Fibroblast of skin of left biceps (primary cell): Measurements from ENCODE around the gene DCLK1.
A peak's percentile ranks its signal among the peaks of the same experiment; 100 is the strongest.

Source experiments
- DNase-seq, 2 experiments: peaks; one replicate each; pipeline ENCODE4 v3.0.0-alpha.2; 2013; ENCODE audit warnings: low read depth in 2 of 2

DCLK1 gene

DNA sequence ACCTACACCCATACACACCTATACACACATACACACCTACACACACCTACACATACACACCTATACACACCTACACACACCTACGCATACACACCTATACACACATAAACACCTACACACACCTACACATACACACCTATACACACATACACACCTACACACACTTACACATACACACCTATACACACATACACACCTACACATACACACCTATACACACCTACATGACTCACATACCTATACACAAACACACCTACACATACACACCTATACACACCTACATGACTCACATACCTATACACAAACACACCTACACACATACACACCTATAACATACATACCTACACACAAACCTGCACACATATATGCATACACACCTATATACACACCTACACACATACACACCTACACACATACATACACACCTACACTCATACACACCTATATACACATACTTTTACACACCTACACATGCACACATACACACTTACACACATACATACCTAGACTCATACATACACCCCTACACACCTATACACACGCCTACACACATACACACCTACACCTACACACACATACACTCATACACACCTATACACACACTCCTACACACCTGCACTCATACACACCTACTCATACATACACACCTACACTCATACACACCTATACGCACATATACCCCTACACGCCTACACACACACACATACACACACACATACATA is 368.0 kb downstream of the DCLK1 start:
- no peak for DNase-seq

DNA sequence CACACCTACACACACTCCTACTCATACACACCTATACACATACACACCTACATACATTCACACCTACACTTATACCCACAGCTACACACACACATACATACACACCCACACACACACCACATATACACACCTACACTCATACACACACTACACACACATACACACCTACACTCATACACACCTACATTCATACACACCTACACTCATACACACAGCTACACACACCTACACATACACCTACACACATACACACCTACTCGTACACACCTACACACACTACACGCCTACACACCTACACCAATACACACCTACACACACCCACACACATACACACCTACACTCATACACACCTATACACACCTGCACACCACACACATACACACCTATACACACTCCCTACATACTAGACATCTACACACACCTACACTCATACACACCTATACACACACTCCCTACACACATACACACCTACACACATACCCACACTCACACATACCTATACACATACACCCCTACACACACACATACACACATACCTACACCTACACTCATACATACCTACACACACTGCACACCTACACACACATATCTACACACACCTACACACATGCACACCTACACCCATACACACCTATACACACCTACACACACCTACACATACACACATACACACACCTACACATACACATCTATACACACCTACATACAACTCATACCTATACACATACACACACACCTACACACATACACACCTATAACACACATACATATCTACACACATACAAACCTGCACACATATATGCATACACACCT is 369.5 kb downstream of the DCLK1 start:
- no peak for DNase-seq

DNA sequence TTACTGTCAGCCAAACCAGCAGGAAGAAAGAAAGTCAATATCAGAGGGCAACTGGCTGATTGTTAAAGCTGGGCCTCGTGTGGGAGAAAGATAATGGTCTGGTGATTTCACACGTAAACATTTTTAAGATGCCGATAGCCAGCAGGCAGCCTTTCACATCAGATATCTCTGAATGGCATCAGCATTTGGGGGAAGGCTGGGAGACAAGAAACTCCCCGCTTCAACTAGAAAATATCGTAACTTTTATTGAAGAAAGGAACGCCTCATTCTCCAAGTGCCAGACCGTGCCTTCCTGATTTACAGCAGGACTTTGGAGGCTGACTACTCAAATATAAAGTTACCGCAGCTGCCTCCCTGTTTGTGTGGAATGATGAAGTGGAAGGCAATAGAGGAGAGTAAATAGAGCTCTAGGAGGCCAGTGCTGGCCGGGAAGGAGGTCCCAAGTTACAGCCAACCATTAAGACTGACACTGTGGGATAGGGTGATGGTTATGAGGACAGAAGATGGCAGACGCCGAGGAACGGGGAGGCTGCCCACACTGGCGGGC is 370.4 kb downstream of the DCLK1 start:
- no peak for DNase-seq

DNA sequence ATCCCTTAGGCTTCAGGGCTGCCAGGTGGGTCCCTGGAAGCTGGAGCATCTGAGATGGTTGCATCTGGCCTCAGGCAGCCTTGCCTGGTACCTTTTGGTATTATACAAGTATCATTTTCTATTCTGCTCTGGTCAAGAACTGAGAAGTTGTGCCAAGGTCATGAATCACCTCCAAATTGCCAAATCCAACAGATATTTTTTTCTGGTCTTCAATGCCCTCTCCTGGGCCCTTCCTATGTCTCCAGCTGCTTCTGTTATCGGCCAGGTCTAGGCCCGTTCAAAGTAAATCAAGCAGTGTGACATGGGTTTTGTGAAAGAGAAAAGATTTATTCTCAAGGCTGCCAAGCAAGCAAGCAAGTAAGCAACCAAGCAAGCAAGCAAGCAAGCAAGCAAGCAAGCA is 383.6 kb downstream of the DCLK1 start:
- DNase-seq: no peak

DNA sequence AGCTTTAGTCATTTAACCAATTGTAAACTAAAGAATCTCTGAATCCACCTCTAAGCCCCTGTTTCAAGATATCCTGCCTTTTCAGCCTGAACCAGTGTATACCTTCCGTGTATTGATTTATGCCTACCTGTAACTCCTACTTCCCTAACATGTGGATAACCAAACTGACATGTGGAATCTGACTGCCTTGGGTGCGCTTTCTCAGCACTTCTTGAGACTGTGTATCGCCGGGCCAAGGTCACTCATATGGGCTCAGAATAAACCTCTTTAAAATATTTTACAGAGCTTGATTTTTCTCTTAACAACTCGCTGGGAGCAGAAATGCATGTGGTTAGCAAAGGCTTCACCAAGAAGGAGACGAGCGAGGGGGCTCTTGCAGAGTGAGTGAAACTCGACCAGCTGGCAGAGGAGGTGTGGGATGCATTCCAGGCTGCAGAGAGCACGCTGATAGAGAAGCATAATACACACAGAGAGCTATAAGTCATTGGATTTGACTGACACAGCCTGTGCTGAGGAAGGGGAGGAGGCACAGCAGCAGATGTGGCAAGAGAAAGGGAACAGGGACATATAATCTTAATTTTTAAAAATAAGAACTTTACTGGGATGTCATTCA is 386.5 kb downstream of the DCLK1 start:
- peak in 1 of 2 experiments; percentile 26 for DNase-seq

DNA sequence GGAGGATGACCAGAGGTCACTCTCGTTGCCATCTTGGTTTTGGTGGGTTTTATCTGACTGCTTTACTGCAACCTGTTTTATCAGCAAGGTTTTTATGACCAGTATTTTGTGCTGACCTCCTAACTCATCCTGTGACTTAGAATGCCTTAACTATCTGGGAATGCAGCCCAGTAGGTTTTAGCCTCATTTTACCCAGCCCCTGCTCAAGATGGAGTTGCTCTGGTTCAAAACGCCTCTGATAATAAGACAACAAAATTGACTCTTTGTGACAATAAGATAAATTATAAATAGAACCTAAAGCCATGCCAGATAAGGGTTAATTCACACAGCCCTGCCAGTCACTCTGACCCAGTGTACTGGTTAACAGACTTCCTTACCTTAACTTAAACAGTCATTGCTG is 387.0 kb downstream of the DCLK1 start:
- DNase-seq: no peak

DNA sequence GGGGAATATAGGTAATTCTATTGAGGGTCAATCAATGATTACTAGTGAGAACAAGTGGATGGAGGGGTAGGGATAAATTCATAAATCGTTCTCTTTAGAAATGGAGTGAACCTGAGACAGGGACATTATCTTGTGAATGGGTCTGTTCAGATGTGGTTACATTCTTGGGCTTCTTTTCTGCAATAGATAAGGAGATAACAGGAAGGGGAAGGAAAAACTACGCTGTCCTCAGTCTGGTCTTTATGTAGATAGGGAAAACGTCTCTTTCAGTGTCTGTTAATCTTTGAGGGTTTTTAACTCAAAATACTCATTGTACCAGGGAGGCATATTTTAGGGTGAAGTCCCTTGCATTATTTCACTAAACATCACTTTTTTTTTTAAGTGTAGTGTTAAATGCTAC is 388.0 kb downstream of the DCLK1 start:
- no peak for DNase-seq

DNA sequence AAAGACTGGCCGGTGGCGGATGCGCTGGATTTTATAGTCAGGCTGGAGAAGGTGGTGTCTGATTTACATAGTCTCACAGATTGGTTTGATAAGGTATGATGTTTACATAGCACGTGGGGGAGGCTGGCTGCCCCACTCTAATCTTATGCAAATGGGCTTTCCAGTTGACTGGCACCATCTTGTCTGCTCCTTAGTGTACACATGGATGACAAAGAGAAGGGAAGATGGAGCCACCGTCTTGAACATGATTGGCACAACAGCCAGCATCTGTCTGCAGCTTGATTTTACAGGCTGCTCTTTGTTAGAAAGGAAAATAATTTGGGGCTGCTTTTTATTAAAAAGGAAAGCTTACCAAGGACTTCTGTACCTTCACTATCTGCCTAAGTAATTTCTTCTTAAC is 389.5 kb downstream of the DCLK1 start:
- no peak for DNase-seq

DNA sequence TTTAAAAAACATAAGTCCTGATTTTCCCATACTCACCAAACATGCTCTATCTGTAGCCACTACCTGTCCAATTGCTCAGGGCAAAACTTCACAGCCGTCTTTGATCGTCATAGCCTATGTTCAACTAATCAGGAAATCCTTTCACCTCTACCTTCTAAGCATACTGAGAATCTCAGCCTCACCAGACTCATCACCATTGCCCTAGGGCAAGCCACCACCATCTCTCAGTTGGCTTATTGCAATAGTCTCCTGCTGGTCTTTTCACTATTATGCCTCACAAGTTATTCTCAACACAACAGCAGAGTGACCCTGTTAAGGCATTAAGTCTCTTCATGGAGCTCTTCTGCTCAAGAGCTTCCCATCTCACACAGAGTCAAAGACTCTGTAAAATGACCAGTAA is 394.3 kb downstream of the DCLK1 start:
- DNase-seq: no peak

DNA sequence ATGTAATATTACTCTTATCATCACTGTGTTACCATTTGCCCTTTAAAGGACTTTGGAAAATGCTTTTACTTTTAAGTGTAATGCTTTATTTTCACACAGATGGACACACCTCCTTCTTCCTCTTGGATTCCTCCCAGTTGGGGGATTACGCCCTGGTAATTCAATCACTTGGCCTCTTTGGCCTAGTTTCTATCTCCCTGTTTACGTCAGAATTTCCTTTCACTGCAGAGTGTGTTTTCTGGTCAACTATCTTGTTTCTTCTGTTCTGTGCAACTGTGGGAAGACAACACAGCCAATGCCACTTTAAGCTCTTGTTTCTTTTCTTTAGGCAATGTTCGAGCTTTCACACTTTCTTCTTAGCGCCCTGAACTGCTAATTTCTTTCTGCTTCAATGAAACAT is 397.4 kb downstream of the DCLK1 start:
- DNase-seq: no peak

DNA sequence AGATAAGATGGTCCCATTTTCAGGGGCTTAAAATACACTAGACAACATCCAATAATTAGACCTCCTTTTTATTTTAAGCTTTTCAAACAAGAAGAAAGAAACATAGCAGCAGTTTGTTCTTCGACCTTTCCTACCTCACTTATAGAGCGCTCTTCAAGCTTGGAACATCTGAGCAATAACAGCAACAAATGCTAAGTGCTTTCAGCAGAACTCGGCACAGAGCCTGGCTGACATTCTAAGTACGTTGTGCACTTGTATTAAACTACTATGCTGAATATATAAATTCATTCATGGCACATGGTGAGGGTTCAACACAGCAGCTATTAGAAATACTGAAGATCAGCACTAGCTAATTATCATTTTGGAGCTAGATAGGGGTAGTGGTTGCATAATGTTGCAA is 398.6 kb downstream of the DCLK1 start:
- DNase-seq: no peak

DNA sequence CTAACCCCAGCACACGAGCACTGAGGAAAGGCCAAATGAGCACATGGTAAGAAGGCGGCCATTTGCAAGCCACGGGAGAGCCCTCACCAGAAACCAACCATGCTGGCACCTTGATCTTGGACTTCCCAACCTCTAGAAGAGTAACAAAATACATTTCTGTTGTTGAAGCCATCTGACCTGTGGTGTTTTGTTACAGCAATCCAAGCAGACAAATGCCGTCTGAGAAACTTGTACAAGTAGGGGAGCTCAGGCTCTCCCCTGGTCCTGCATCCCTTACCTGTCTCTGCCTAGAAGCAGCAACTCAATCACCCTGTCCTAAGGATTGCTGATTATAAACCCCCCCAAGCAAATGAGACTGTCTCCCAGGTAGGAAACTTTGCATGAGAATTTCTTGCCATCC is 399.7 kb downstream of the DCLK1 start:
- no peak for DNase-seq

DNA sequence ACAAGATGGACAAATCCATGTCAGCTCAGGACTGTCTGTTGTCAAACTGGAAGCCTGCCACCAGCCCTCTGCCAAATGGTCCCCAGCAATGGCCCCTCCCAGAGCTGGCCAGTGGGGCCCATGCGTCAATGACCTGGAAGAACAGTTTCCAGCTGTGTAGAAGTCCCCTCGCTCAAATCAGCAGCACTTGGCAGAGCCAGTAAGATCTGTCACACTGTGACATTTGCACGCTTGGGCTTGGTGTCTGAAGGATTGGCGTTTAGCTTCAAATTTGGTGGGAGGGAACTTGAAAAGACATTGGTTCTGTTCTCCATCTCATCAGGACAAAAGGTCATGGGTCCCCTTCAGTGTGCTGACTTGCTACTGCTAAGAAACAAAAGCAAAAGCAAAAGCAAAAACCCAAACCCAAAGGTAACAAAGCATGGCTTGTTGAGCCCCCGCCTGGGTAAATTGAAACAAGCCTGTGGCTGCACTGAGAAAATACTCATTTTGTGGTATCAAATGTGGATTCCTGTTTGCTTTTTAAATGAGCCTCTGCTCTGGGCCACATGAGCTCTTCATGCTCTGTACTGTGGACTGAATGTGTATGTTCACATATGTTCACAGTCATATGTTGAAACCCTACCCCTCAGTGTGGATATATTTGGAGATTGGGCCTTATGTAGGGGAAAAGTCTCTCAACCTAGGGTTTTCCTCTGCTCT is 401.1 kb downstream of the DCLK1 start:
- DNase-seq: no peak

DNA sequence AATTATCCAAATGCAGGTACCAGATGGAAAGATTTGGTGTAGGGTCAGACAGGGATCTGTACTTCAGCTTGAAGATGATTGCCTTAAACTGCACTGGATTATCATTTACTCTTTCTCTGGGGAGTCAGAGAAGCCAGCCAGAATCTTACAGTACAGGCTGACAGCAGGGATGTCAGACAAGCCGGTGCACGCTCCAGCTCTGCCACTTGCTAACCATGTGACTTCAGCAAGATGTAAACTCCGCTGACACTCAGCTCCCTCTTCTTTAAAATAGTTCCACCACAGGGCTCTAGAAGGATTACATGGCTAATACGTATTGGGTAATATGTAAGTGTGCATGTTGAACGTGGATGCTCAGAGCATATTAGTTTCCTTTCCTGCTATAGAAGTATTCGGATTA is 403.3 kb downstream of the DCLK1 start:
- DNase-seq: no peak

DNA sequence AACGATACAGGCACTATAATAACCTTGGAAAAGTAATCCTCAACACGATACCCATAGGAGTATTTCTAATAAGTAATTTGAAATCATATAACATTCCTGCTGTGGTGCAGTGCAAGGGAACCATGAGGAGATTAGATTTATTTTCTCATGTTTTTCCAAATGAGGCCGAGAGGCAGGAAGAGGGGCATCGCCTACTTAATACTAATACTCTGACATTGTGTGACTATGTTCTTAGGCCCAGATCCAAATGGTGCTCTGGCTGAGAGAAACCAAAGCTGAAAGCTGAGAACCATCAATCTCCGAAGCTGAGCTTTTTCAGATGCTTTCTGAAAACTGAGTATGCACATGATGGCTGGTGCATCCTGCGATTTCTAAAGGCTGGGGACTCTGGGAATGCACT is 406.7 kb downstream of the DCLK1 start:
- DNase-seq: no peak

DNA sequence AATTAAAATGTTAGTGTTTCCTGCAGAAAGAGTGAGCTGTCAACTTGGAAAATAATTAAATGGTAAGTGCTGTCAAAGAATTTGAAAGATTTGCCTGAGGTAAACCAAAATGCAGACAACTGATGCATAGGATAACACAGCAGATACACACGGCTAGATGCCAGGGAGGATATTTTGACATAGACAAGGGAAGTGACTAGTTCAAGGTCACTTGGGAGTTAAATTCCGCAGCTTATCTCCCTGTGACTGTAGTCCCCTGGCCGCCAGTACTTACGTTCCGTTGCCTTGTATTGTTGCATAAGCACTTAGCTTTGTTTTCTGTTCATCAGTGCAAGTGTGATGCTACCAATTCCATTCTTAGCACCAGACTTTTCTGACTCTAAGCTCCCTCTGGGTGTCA is 407.4 kb downstream of the DCLK1 start:
- DNase-seq: no peak

DNA sequence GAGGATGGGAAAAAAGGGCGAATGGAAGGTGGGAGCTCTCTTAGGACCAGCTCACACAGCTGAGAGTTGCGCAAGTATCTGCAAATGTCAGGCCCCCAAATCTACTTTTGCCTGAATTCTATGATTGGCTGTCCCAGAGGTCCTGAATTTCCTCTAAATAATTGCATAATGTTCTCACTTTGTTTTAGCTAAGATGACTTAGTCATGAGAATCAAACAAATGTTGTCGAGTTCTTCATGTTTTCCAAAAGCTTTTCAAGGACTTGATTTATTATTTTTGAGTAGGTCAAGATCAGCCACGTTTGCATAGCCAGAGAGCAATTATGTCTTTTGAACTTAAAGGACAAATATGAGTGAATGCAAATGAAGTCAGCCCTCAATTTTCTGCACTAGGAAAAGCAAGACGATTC is 408.1 kb downstream of the DCLK1 start:
- DNase-seq: no peak

DNA sequence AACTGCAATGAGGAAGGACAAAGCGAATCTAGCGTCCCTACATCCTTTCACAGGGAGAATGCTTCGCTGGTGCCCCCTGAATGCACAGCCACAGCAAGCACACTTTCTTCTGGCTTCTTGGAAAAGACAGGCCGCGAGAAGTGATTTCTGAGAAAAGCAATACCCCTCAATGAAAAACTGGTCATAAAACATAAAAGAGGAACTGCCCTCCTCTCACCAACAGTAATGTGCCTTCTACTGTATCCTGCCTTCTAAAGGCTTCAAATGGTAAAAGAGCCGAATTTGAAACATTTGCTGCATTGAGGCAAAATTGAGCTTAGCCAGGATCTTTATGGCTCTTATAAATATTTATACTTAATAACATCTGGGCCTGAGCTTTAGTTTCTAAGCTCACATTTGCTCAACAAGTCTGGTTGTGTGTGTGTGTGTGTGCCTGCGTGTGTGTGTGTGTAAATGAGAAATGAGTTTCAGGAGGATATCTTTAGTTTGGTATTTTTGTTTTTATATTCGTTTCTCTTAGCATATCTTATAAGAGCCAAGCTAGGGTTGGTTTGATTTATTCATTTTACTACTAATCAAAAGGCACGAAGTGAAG is 408.6 kb downstream of the DCLK1 start:
- DNase-seq: no peak

DNA sequence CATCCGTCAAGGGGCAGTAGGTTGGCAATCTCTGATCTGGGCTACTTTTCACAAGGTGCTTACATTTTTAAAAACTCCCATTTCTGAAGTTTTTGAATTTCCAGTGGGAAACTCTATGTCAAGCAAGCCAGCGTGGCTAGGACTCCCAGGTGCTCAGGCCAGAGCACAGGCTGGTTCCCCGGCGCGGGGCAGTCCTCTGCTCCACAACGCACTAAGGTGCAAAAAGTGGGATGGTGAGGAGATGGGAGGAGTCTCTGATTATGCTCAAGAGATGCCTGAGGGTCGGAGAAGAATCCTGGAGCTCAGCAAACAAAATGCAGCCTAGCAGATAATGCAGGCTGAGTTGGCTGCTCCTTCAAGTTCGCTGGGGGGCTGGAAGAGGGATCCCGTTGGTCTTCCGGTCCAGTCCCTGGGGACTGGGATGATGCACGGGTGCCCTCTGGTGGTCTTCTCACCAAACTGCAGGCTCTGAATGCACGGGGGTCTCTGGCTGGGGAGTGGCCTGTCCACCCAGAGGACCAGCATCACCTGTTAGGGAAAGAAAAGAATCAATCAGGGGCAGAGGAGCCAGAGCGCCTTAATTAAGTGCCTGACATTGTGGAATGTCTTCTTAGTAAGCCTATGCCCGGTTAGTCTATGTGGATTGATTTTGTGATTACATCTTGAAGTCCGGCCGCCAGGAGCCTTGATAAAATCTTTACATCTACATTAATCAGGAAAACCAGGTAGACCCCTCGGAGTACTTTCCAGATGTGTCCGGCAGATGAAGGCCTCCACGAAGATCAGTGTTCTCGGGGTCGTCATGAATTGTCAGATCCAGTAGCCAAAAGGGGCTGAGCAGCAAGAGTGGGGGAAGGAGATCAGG is 410.3 kb downstream of the DCLK1 start:
- DNase-seq: no peak

DNA sequence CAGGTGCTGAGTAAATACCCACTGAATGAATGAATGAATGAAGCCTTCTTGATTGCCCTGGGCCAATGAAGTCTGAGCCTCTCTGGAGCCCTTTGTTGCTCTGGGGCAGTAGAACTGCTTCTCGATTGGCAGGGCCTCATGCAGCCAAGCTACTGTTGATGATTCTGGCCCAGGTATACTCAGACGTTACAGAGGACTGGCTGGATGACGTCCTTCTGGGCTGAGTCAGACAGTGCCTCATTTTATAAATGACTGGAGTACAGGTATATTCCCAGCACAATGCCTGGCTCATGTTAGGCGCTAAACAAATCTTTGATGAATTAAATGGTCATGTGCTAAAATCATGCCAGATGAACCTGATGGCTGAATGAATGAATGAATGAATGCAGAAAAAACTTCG is 410.9 kb downstream of the DCLK1 start:
- DNase-seq: no peak
